IMR-90 (cell line): ENCODE measurements around the gene ANK2. TPM values are rescaled to one million over a fixed set of nuclear protein-coding genes. Genes with fewer than 3 reads are reported as not detected.

Experiments
- ATAC-seq: fragments of 200-7000 bp; cut with Tn5 transposase; 2 replicates; pipeline ENCODE4 v1.9.1; 2020; ENCODE audit warnings: low read depth, mild to moderate bottlenecking, moderate library complexity
- BruUV-seq: library from RNA; stranded (reverse); fragments of 400-500 nt; replicated peaks from 2 replicates; lab custom pipeline; 2021; lab: Mats Ljungman, UMichigan
- CTCF ChIA-PET: fragments of 300-600 bp; formaldehyde crosslinking; extraction: SDS; loops from one replicate; lab custom pipeline; 2021; ENCODE audit warnings: antibody characterized with exemption; lab: Yijun Ruan, JAX
- POLR2A ChIA-PET: fragments of 300-600 bp; sonication (Branson Sonifier 250); formaldehyde crosslinking; loops from one replicate; lab custom pipeline; 2022; ENCODE audit warnings: antibody characterized with exemption; ENCODE audit not compliant: unreplicated experiment; lab: Charles Lee
- DNase-seq: peaks from one replicate; pipeline ENCODE4 v3.0.0; 2013
- H2AFZ ChIP-seq: replicated peaks from 2 replicates; pipeline ENCODE3; 2013; ENCODE audit warnings: low read length, mild to moderate bottlenecking; ENCODE audit not compliant: poor library complexity
- H2AK5ac ChIP-seq: 2 replicates; pipeline ENCODE4 v1.6.1; 2013; ENCODE audit warnings: low read depth, low read length, inconsistent platforms
- H2AK9ac ChIP-seq: replicated peaks from 2 replicates; pipeline ENCODE3; 2013; ENCODE audit warnings: mild to moderate bottlenecking, low read depth, low read length, moderate library complexity; ENCODE audit not compliant: poor library complexity
- H2BK120ac ChIP-seq: 2 replicates; pipeline ENCODE4 v1.6.1; 2013; ENCODE audit warnings: low read depth, low read length, inconsistent platforms
- H2BK15ac ChIP-seq: 3 replicates; pipeline ENCODE4 v1.6.1; 2013; ENCODE audit warnings: low read depth, low read length, inconsistent platforms
- H2BK20ac ChIP-seq: 2 replicates; pipeline ENCODE4 v1.6.1; 2013; ENCODE audit warnings: low read depth, mild to moderate bottlenecking, inconsistent platforms, low read length, moderate library complexity
- H2BK5ac ChIP-seq: 2 replicates; pipeline ENCODE4 v1.6.1; 2013; ENCODE audit warnings: mild to moderate bottlenecking, low read depth, low read length, inconsistent platforms; ENCODE audit not compliant: poor library complexity, severe bottlenecking
- H3K14ac ChIP-seq: replicated peaks from 2 replicates; pipeline ENCODE4 v1.6.1; 2013; ENCODE audit warnings: low read depth, low read length, inconsistent platforms
- H3K18ac ChIP-seq: 2 replicates; pipeline ENCODE4 v1.6.1; 2013; ENCODE audit warnings: low read depth, low read length, control low read depth
- H3K23ac ChIP-seq: 2 replicates; pipeline ENCODE4 v1.6.1; 2013; ENCODE audit warnings: low read depth, low read length, inconsistent platforms
- H3K27ac ChIP-seq: 2 replicates; pipeline ENCODE4 v1.5.1; 2013; ENCODE audit warnings: mild to moderate bottlenecking, control low read depth, low read length; ENCODE audit not compliant: insufficient read depth
- H3K27me3 ChIP-seq: 2 replicates; pipeline ENCODE4 v1.6.1; 2013; ENCODE audit warnings: low read length; ENCODE audit not compliant: control insufficient read depth, insufficient read depth
- H3K36me3 ChIP-seq: 2 replicates; pipeline ENCODE4 v1.6.1; 2013; ENCODE audit warnings: low read length, mixed read lengths; ENCODE audit not compliant: control insufficient read depth, insufficient read depth
- H3K4ac ChIP-seq: 2 replicates; pipeline ENCODE4 v1.6.1; 2013; ENCODE audit warnings: low read depth, low read length, inconsistent platforms
- H3K4me1 ChIP-seq: 2 replicates; pipeline ENCODE4 v1.6.1; 2013; ENCODE audit warnings: low read length, mixed read lengths; ENCODE audit not compliant: control insufficient read depth, insufficient read depth
- H3K4me2 ChIP-seq: 2 replicates; pipeline ENCODE4 v1.6.1; 2013; ENCODE audit warnings: low read depth, mild to moderate bottlenecking, control low read depth, low read length, moderate library complexity
- H3K4me3 ChIP-seq: 2 replicates; pipeline ENCODE4 v1.5.1; 2013; ENCODE audit warnings: low read depth, mild to moderate bottlenecking, control low read depth, low read length, moderate library complexity; ENCODE audit not compliant: insufficient read depth
- H3K56ac ChIP-seq: 2 replicates; pipeline ENCODE4 v1.6.1; 2013; ENCODE audit warnings: low read length, inconsistent platforms; ENCODE audit not compliant: insufficient read depth; ENCODE audit errors: extremely low read depth
- H3K79me1 ChIP-seq, 2 experiments: 2 replicates each; pipeline ENCODE4 v1.6.1; 2013; ENCODE audit warnings: low read length in 2 of 2, inconsistent platforms in 1 of 2, low read depth in 1 of 2
- H3K9ac ChIP-seq: 2 replicates; pipeline ENCODE4 v1.6.1; 2013; ENCODE audit warnings: low read depth, low read length, control low read depth
- H3K9me1 ChIP-seq: 2 replicates; pipeline ENCODE4 v1.6.1; 2013; ENCODE audit warnings: low read length, inconsistent platforms; ENCODE audit not compliant: insufficient read depth
- H3K9me3 ChIP-seq: 2 replicates; pipeline ENCODE4 v1.6.1; 2013; ENCODE audit warnings: low read length; ENCODE audit not compliant: control insufficient read depth, insufficient read depth
- H4K20me1 ChIP-seq: 2 replicates; pipeline ENCODE4 v1.6.1; 2013; ENCODE audit warnings: low read length, inconsistent platforms; ENCODE audit not compliant: insufficient read depth
- H4K5ac ChIP-seq: 2 replicates; pipeline ENCODE4 v1.6.1; 2013; ENCODE audit warnings: mild to moderate bottlenecking, low read depth, low read length, control low read depth
- H4K8ac ChIP-seq, 2 experiments: 2 replicates each; pipeline ENCODE4 v1.6.1; 2013; ENCODE audit warnings: low read depth in 2 of 2, low read length in 2 of 2, control low read depth in 1 of 2, inconsistent platforms in 1 of 2
- H4K91ac ChIP-seq: 2 replicates; pipeline ENCODE4 v1.6.1; 2013; ENCODE audit warnings: low read depth, low read length, inconsistent platforms; ENCODE audit not compliant: insufficient read depth
- CEBPB ChIP-seq: IDR thresholded peaks from 2 replicates; pipeline ENCODE4 v1.6.1; 2012; ENCODE audit warnings: low read depth, low read length, improper control_type of control experiment
- POLR2A ChIP-seq: IDR thresholded peaks from 2 replicates; pipeline ENCODE4 v1.6.1; 2012; ENCODE audit warnings: mild to moderate bottlenecking, low read depth, low read length
- RAD21 ChIP-seq: IDR thresholded peaks from 2 replicates; pipeline ENCODE4 v1.6.1; 2012; ENCODE audit warnings: low read length, improper control_type of control experiment
- RCOR1 ChIP-seq: IDR thresholded peaks from 2 replicates; pipeline ENCODE4 v1.6.1; 2012; ENCODE audit warnings: mild to moderate bottlenecking, low read length, improper control_type of control experiment; ENCODE audit not compliant: insufficient replicate concordance
- WGBS, 2 experiments: methylation state at CpG; one replicate each; pipeline versions ENCODE4 v1.1.5 to v1.1.7; 2013; ENCODE audit warnings: missing lambda C conversion rate in 2 of 2; ENCODE audit not compliant: insufficient read length in 1 of 2; ENCODE audit errors: extremely low coverage in 2 of 2; 5-methylcytosine and 5-hydroxymethylcytosine counted together
- dilution Hi-C: fragments of 300-500 bp; cut with HindIII; formaldehyde crosslinking; loops from one replicate; pipeline ENCODE4 v1.14.3; 2018; ENCODE audit warnings: low sequenced_read_pairs; ENCODE audit not compliant: unreplicated experiment
- in situ Hi-C: fragments of 300-500 bp; cut with MboI; formaldehyde crosslinking; loops from 3 replicates; pipeline ENCODE4 v1.14.3; 2019; ENCODE audit warnings: low sequenced_read_pairs, inconsistent platforms, mixed read lengths
- intact Hi-C: fragments of 100-400 bp; cut with micrococcal nuclease; formaldehyde crosslinking; loops from 2 replicates; pipeline ENCODE4 v1.10.0; 2022
- polyA plus RNA-seq, 3 experiments: library from polyadenylated mRNA; depleted of rRNA; stranded (reverse); fragments of >200 nt; gene quantifications; 2 replicates each; pipeline ENCODE4 v1.2.3, GENCODE V29; 2012; ENCODE audit warnings: low replicate concordance in 1 of 3
- total RNA-seq: library from RNA; depleted of rRNA; stranded (reverse); fragments of >200 nt; gene quantifications from 2 replicates; pipeline ENCODE4 v1.2.3, GENCODE V29; 2012
- TF ChIP-seq, protein P1 (sequence below): fragments of 150-350 bp; IDR thresholded peaks from 2 replicates; pipeline ENCODE4 v1.6.1; 2016; ENCODE audit warnings: low read depth, mild to moderate bottlenecking, low read length, moderate library complexity, borderline replicate concordance

ANK2 gene
- total and polyA plus RNA-seq, 2 of the 4 experiments (the other 2 are of a cell fraction) = 0.82 to 6.6 TPM

DNA sequence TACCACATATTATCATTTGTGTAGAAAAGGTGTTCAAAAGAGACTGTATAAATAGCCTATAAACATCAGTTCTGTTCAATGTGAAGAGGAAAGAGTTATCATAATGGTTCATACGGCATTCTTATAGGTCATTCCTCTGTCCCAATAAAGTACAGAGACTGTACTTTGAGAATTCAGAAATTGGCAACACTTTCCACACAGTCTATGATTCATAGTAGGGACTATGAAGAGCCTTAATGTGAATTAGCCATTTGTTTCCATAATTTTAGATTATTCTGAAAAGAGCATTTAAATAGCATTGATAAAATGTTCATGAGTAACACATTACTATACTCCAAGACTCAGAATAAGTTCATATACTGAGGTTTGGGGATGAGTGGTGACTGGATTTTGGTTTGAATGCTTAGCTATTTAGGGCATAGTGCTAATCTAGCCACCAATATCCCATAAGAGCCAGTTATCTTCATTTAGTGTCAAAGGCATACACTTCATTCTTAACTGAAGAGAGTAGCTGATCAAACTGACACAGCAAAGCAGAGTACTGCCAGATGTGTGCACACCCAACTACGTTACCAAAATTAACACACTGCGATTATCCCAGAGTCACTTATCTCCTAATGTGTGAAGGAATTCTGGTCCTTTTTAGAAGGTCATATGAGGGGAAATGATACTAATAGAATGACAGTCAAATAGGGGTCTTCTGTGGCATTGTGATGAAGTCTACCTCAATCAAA, 10.2 kb downstream of the ANK2 start:
- POLR2A ChIA-PET = no interaction called here
- no peak overlapping the region for H2AFZ ChIP-seq

More for the DNA sequence above, 10.2 kb downstream of the ANK2 start:
- H3K9me1 ChIP-seq = no peaks in the 10 kb centered on the region
- H2BK120ac ChIP-seq = no peak overlapping the region
- no peak overlapping the region for H3K9ac ChIP-seq
- no peak overlapping the region for H3K27ac ChIP-seq
- no peak overlapping the region for H2BK15ac ChIP-seq
- DNase-seq = no peak
- no peak overlapping the region for H3K18ac ChIP-seq
- no peak for ATAC-seq
- no peak overlapping the region for H3K4me3 ChIP-seq
- TF ChIP-seq RAD21 (no peak), POLR2A (no peak), CEBPB (no peak), RCOR1 (no peak)
- TF ChIP-seq, protein P1, sequence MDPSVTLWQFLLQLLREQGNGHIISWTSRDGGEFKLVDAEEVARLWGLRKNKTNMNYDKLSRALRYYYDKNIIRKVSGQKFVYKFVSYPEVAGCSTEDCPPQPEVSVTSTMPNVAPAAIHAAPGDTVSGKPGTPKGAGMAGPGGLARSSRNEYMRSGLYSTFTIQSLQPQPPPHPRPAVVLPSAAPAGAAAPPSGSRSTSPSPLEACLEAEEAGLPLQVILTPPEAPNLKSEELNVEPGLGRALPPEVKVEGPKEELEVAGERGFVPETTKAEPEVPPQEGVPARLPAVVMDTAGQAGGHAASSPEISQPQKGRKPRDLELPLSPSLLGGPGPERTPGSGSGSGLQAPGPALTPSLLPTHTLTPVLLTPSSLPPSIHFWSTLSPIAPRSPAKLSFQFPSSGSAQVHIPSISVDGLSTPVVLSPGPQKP = no peak
- no peak overlapping the region for H2BK5ac ChIP-seq
- in situ Hi-C loops = no loop called here
- no peak overlapping the region for H3K23ac ChIP-seq
- WGBS, 2 experiments = no CpG with 5 or more reads among the region's 3 CpGs
- no peaks in the 10 kb centered on the region for H3K36me3 ChIP-seq
- H3K9me3 ChIP-seq = no peaks in the 10 kb centered on the region
- H2AK5ac ChIP-seq = no peak overlapping the region
- H3K14ac ChIP-seq = no peak overlapping the region
- H3K79me1 ChIP-seq = no peaks in the 10 kb centered on the region
- H2BK20ac ChIP-seq = no peak overlapping the region
- H3K4ac ChIP-seq = no peak overlapping the region
- peaks cover 2% of the 10 kb centered on the region for H3K27me3 ChIP-seq
- no peak overlapping the region for H2AK9ac ChIP-seq
- H4K5ac ChIP-seq = no peak overlapping the region
- BruUV-seq = no TSS peak
- H4K20me1 ChIP-seq = no peaks in the 10 kb centered on the region
- H4K8ac ChIP-seq = no peak overlapping the region
- no peaks in the 10 kb centered on the region for H3K4me1 ChIP-seq
- H3K56ac ChIP-seq = no peak overlapping the region
- dilution Hi-C loops = no loop called here
- CTCF ChIA-PET = no interaction called here
- intact Hi-C loops = no loop called here
- H4K91ac ChIP-seq = no peak overlapping the region
- no peak overlapping the region for H3K4me2 ChIP-seq
